PC-3 (cell line): ENCODE measurements around the gene KRT24.

Experiments used
- CTCF ChIP-seq: fragments of 300-600 bp; sonication (generic); conservative IDR thresholded peaks from 2 replicates; pipeline ENCODE4 v1.5.1; 2017; ENCODE audit warnings: antibody characterized with exemption, low read depth, mild to moderate bottlenecking, low read length
- EZH2phosphoT487 ChIP-seq: fragments of 300-600 bp; sonication (generic); IDR thresholded peaks from 2 replicates; pipeline ENCODE4 v1.6.1; 2018; ENCODE audit warnings: mild to moderate bottlenecking, antibody characterized with exemption, low read length, borderline replicate concordance

GRCh38 chr17:40697297-40697696, 6.3 kb downstream of the KRT24 start:
- TF ChIP-seq EZH2phosphoT487 (no peak), CTCF (no peak)
